Upper lobe of left lung (tissue), 6 donors: ENCODE results near the gene PTPRG. TPM values are rescaled to one million over a fixed set of nuclear protein-coding genes. Genes with fewer than 3 reads are reported as not detected.

Experiments
- ATAC-seq, 2 donors: fragments of 200-7000 bp; cut with Tn5 transposase; one replicate each; pipeline ENCODE4 v1.9.1; 2022; ENCODE audit warnings: mild to moderate bottlenecking in 2 of 2, moderate library complexity in 2 of 2; ENCODE audit not compliant: low FRiP score in 2 of 2
- DNase-seq, 2 donors: peaks; one replicate each; pipeline ENCODE4 v3.0.0-alpha.2; 2019 to 2020
- H3K27ac ChIP-seq, 4 donors: fragments of 200-600 bp; sonication (generic); one replicate each; pipeline ENCODE4 v1.5.1; 2016 to 2019
- H3K27me3 ChIP-seq, 4 donors: fragments of 200-600 bp; sonication (generic); one replicate each; pipeline ENCODE4 v1.5.1; 2017 to 2019
- H3K36me3 ChIP-seq, 4 donors: fragments of 200-600 bp; sonication (generic); one replicate each; pipeline ENCODE4 v1.5.1; 2016 to 2019
- H3K4me1 ChIP-seq, 4 donors: fragments of 200-600 bp; sonication (generic); one replicate each; pipeline ENCODE4 v1.5.1; 2018 to 2019
- H3K4me3 ChIP-seq, 4 donors: fragments of 200-600 bp; sonication (generic); one replicate each; pipeline ENCODE4 v1.5.1; 2017 to 2019; ENCODE audit warnings: mild to moderate bottlenecking in 2 of 4, moderate library complexity in 1 of 4
- H3K9me3 ChIP-seq, 4 donors: fragments of 200-600 bp; sonication (generic); one replicate each; pipeline ENCODE4 v1.5.1; 2018 to 2019
- EP300 ChIP-seq, 4 donors: sonication (generic); formaldehyde crosslinking; IDR thresholded peaks; one replicate each; pipeline ENCODE4 v1.5.1; 2017; ENCODE audit warnings: antibody characterized with exemption in 4 of 4, control low read depth in 2 of 4
- POLR2A ChIP-seq, 4 donors: fragments of 450-650 bp; IDR thresholded peaks; one replicate each; pipeline ENCODE4 v1.5.1; 2016 to 2017; ENCODE audit warnings: antibody characterized with exemption in 4 of 4, mild to moderate bottlenecking in 2 of 4
- POLR2AphosphoS5 ChIP-seq, 2 donors: sonication (generic); formaldehyde crosslinking; IDR thresholded peaks; one replicate each; pipeline ENCODE4 v1.5.1; 2017; ENCODE audit warnings: antibody characterized with exemption in 2 of 2
- WGBS, 2 donors: methylation state at CpG; one replicate each; pipeline ENCODE4 v1.1.5; 2017 to 2018; 5-methylcytosine and 5-hydroxymethylcytosine counted together
- total RNA-seq, 6 donors: library from RNA; depleted of rRNA in 4 of 6; stranded (reverse); fragments of >200 nt in 4 of 6; gene quantifications; one replicate each; pipeline versions ENCODE4 v1.1.0 to v1.2.1, GENCODE V29; 2016 to 2021
- TF ChIP-seq, protein P1 (sequence below), 6 experiments: fragments of 450-650 bp in 4 of 6; fragments of 200-600 bp in 2 of 6; sonication (generic) in 2 of 6; IDR thresholded peaks; one replicate each; pipeline ENCODE4 v1.5.1; 2016 to 2019; ENCODE audit warnings: antibody characterized with exemption in 6 of 6
- donor health status: DM: no; HTN: no; CAD: no; lungs with moderate emphysema.
- donor health status: DM: no; HTN: yes; CAD: no; lungs with severe emphysema.

The PTPRG gene
- total RNA-seq, 6 donors from 2014 or later = 58.7 to 101 (median 68.8) TPM

DNA sequence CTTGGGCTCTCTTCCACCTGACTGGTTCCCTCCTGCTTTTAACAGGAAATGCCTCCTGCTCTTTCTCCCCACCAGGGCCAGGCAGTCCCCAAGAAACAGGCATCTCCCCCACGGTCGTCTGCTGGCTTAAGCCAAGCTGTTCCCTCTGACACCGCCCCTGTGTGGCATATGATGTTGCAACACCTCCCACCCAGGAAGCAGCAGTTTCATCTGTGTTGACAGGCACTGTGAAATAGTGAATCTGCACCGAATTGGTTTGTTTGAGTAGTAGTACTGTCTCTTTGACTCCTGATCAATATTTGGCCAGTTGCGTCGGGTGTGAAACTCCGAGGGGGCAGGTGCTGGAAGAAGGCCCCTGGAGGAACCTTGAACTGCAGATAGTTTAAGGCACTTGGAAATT is 623.2 kb downstream of the PTPRG start:
- H3K27ac ChIP-seq = peak overlapping the region in 1 of 4 donors; percentile 15
- DNase-seq (no peak), ATAC-seq (peak in 1 of 2 donors; percentile 25)
- peaks cover 5 to 25% (median 24%) of the 10 kb centered on the region in 4 donors for H3K4me1 ChIP-seq
- 61 to 69% methylated on average over 7 of the region's 7 CpGs for WGBS, 2 donors
- no peaks in the 10 kb centered on the region for H3K36me3 ChIP-seq
- H3K4me3 ChIP-seq = no peak overlapping the region
- H3K27me3 ChIP-seq = no peaks in the 10 kb centered on the region
- TF ChIP-seq, protein P1, sequence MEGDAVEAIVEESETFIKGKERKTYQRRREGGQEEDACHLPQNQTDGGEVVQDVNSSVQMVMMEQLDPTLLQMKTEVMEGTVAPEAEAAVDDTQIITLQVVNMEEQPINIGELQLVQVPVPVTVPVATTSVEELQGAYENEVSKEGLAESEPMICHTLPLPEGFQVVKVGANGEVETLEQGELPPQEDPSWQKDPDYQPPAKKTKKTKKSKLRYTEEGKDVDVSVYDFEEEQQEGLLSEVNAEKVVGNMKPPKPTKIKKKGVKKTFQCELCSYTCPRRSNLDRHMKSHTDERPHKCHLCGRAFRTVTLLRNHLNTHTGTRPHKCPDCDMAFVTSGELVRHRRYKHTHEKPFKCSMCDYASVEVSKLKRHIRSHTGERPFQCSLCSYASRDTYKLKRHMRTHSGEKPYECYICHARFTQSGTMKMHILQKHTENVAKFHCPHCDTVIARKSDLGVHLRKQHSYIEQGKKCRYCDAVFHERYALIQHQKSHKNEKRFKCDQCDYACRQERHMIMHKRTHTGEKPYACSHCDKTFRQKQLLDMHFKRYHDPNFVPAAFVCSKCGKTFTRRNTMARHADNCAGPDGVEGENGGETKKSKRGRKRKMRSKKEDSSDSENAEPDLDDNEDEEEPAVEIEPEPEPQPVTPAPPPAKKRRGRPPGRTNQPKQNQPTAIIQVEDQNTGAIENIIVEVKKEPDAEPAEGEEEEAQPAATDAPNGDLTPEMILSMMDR (IDR thresholded peaks at IDR 0.05) = no peak
- TF ChIP-seq POLR2A (IDR thresholded peaks at IDR 0.05) (no peak), POLR2AphosphoS5 (IDR thresholded peaks at IDR 0.05) (no peak), EP300 (IDR thresholded peaks at IDR 0.05) (no peak)
- H3K9me3 ChIP-seq = no peaks in the 10 kb centered on the region

DNA sequence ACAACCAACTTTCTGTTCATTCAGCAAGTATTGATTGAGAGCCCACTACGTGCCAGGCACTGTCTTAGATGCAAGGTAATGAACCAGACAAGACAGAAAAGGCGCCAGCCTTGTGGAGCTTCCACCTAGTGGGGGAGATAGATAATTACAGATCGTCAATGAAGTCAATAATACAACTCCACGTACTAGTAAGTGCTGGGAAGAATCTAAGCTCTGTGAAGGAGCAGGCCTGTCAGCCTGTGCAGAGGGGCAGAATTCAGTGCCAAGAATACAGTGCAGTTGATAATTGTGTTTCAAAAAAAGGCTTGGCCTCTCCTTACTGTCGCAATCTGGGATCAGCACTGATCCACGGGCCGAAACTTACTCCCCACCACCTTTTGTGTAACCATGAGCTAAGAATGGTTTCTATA is 625.7 kb downstream of the PTPRG start:
- ATAC-seq = peak in 1 of 2 donors; percentile 42
- peaks cover 0 to 13% (median 2%) of the 10 kb centered on the region in 4 donors for H3K36me3 ChIP-seq
- H3K27me3 ChIP-seq = no peaks in the 10 kb centered on the region
- no peaks in the 10 kb centered on the region for H3K9me3 ChIP-seq
- TF ChIP-seq, protein P1 (IDR thresholded peaks at IDR 0.05) = peak in 3 of 6 experiments; percentile 22 to 34 (median 23)
- no peak for TF ChIP-seq EP300 (IDR thresholded peaks at IDR 0.05)
- H3K4me3 ChIP-seq = no peak overlapping the region
- WGBS, 2 donors = 65 to 72% methylated on average over 7 of the region's 7 CpGs
- H3K4me1 ChIP-seq = peaks cover 5 to 25% (median 24%) of the 10 kb centered on the region in 4 donors
- DNase-seq = no peak
- H3K27ac ChIP-seq = peak overlapping the region in 2 of 4 donors; percentile 43 to 49

DNA sequence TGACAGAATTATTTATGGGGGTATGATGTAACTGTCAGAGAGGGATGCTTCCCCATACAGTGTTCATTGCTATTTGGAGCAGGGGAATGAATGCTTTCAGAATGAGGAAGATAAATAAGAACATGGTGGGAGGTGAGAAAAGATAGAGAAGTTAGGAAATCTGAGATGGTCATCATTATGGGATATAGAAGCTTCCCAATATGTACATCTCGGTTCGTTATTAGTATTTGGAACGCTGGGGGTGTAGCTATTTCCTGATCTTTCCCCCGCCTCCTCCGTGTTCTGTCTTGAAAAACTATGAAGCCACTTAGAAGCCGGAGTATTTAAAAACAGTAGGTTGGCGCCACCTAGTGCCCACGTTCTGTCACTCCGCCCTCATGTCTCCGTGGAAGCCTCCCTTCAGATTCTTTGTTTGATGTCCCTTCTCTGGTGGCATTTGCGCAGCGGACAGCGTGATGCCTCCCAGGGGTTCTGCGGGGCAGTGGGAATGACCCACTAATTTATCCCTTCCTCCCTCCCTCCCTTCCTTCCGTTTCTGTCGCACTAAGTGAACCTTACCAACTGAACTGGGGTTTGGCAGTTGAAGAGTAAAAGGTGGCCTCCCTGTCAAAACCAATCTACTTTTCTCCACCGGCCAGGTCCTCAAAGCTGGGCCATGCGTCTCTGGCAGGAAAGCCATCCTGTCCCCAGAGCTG is 627.5 kb downstream of the PTPRG start:
- TF ChIP-seq POLR2A (IDR thresholded peaks at IDR 0.05) = no peak
- TF ChIP-seq POLR2AphosphoS5 (IDR thresholded peaks at IDR 0.05) = no peak
- TF ChIP-seq EP300 (IDR thresholded peaks at IDR 0.05) = no peak
- TF ChIP-seq, protein P1 (IDR thresholded peaks at IDR 0.05) = peak; percentile 59 to 81 (median 76)
- WGBS, 2 donors = 6 to 9% methylated on average over 17 to 18 of the region's 18 CpGs

DNA sequence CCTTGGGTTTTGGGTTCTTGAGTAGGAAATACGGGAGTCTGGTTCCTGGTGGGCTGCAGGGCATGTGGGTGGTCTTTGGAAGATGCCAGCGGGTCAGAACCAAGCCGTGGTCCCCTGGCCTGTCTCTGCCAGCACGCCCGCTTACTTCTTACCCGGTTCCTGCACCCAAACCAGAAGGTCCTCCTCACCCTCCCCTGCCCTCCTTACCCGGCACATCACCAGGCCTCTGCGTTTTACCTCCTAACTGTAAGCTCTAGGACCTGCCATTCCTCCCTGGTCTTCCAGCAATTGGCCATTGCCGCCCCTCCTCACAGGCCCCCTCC is 628.0 kb downstream of the PTPRG start:
- H3K27ac ChIP-seq = no peak overlapping the region
- peaks cover 3 to 25% (median 21%) of the 10 kb centered on the region in 4 donors for H3K4me1 ChIP-seq
- TF ChIP-seq EP300 (IDR thresholded peaks at IDR 0.05) (no peak), POLR2AphosphoS5 (IDR thresholded peaks at IDR 0.05) (no peak)
- H3K4me3 ChIP-seq = no peak overlapping the region
- H3K9me3 ChIP-seq = no peaks in the 10 kb centered on the region
- WGBS, 2 donors = 91 to 94% methylated on average over 9 of the region's 9 CpGs
- no peaks in the 10 kb centered on the region for H3K27me3 ChIP-seq
- peaks cover 0 to 31% (median 2%) of the 10 kb centered on the region in 4 donors for H3K36me3 ChIP-seq
- DNase-seq (peak in 1 of 2 donors; percentile 25), ATAC-seq (no peak)

More for the DNA sequence above, 627.5 kb downstream of the PTPRG start:
- peaks cover 0 to 28% (median 2%) of the 10 kb centered on the region in 4 donors for H3K36me3 ChIP-seq
- H3K27ac ChIP-seq = no peak overlapping the region
- no peak overlapping the region for H3K4me3 ChIP-seq
- H3K9me3 ChIP-seq = no peaks in the 10 kb centered on the region
- peaks cover 5 to 25% (median 24%) of the 10 kb centered on the region in 4 donors for H3K4me1 ChIP-seq
- no peaks in the 10 kb centered on the region for H3K27me3 ChIP-seq
- DNase-seq = peak in 1 of 2 donors; percentile 63
- ATAC-seq = peak; percentile 30 to 86

DNA sequence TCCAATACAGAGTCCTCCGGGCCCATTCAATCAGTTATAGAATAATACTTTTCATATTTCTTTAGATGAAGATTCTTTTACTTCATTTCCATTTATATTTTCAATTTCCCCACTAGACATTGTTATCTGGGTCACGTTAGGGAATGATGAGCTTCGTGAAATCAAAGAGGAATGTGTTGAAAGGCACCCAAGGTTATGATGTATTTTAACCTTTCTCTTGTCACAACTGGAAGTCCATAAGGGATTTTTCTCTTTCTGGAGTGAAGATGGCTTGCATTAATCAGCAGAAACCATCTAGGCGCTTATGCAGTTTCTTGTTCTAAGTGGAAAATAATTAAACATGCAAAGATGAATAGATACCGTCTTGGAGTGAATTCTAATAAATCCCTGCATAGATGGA is 631.5 kb downstream of the PTPRG start:
- no peak for DNase-seq
- WGBS, 2 donors = 89% methylated on average over 5 of the region's 5 CpGs
- Histone ChIP-seq H3K4me1 (peaks cover 0 to 12% (median 11%) of the 10 kb centered on the region in 4 donors), H3K27ac (no peak overlapping the region), H3K4me3 (no peak overlapping the region), H3K27me3 (no peaks in the 10 kb centered on the region), H3K9me3 (no peaks in the 10 kb centered on the region), H3K36me3 (peaks cover 0 to 49% (median 6%) of the 10 kb centered on the region in 4 donors)
- no peak for TF ChIP-seq POLR2AphosphoS5 (IDR thresholded peaks at IDR 0.05)
- no peak for TF ChIP-seq EP300 (IDR thresholded peaks at IDR 0.05)
- TF ChIP-seq POLR2A (IDR thresholded peaks at IDR 0.05) = no peak
- TF ChIP-seq, protein P1 (IDR thresholded peaks at IDR 0.05) = no peak
- no peak for ATAC-seq
